Stimulated activated CD4-positive, alpha-beta T cell treated with anti-CD3 and anti-CD28 coated beads, Interleukin-2, amount 100 ng/mL, for 48 hours (primary cell): ENCODE results near the gene SLC29A2.

Experiments
- DNase-seq, 2 donors: peaks; one replicate each; pipeline ENCODE4 v3.0.0-alpha.2; 2020

The SLC29A2 gene

GRCh38 chr11:66346476-66347424 lies 24.8 kb downstream of the SLC29A2 start:
- DNase-seq, result no peak

GRCh38 chr11:66345316-66345649 lies 26.3 kb downstream of the SLC29A2 start:
- no peak for DNase-seq

- DNase-seq, result peak; percentile 92 to 94
Measured at GRCh38 chr11:66344550-66345315, 26.8 kb downstream of the SLC29A2 start, which contains the start of gene BRMS1. TSS of gene BRMS1 (minus strand) at chr11:66345104. CDS start at chr11:66342234, 2,870 bp downstream.

- no peak for DNase-seq
Measured at GRCh38 chr11:66343176-66343575, 28.4 kb downstream of the SLC29A2 start.

- no peak for DNase-seq
Measured at GRCh38 chr11:66341502-66342126, 29.9 kb downstream of the SLC29A2 start.

- DNase-seq, result no peak
Measured at GRCh38 chr11:66340596-66341501, 30.7 kb downstream of the SLC29A2 start.

- no peak for DNase-seq
Measured at GRCh38 chr11:66339686-66340483, 31.7 kb downstream of the SLC29A2 start.

GRCh38 chr11:66339162-66339675 lies 32.3 kb downstream of the SLC29A2 start:
- DNase-seq, result no peak

- DNase-seq, result no peak
Measured at GRCh38 chr11:66338276-66339161, 33.0 kb downstream of the SLC29A2 start.

GRCh38 chr11:66337103-66337899 lies 34.3 kb downstream of the SLC29A2 start:
- no peak for DNase-seq

GRCh38 chr11:66336234-66337102 lies 35.1 kb downstream of the SLC29A2 start, which contains the start of gene RIN1:
TSS of gene RIN1 (minus strand) at chr11:66336434. CDS start at chr11:66336402, 32 bp downstream.
- DNase-seq, result peak; percentile 52 to 53

- DNase-seq, result no peak
Measured at GRCh38 chr11:66335531-66336233, 35.9 kb downstream of the SLC29A2 start.

GRCh38 chr11:66334605-66335442 lies 36.7 kb downstream of the SLC29A2 start:
- DNase-seq, result no peak

- no peak for DNase-seq
Measured at GRCh38 chr11:66333896-66334604, 37.5 kb downstream of the SLC29A2 start.

GRCh38 chr11:66333220-66333877 lies 38.2 kb downstream of the SLC29A2 start:
- DNase-seq, result no peak
